Measurements from ENCODE around the gene APBB1IP.
"Not testable (repeated sequence)": the region's sequence is repeated elsewhere in the genome, so short reads cannot be mapped to it uniquely, and the experiment has no call there.

Gene APBB1IP

GRCh38 chr10:26441491-26442214, 3.5 kb downstream of the APBB1IP start:
- no peak for DNase-seq (ENCODE audit: low read depth, low spot score)

GRCh38 chr10:26445411-26446031, 7.4 kb downstream of the APBB1IP start:
- no peak for DNase-seq (ENCODE audit: low read depth, low spot score)

GRCh38 chr10:26446258-26446657, 8.1 kb downstream of the APBB1IP start:
- DNase-seq (ENCODE audit: low read depth, low spot score): no peak

- DNase-seq (ENCODE audit: low read depth, low spot score): no peak
Measured at GRCh38 chr10:26448292-26448691, 10.2 kb downstream of the APBB1IP start.

- DNase-seq (ENCODE audit: low read depth, low spot score): no peak
Measured at GRCh38 chr10:26448706-26449435, 10.7 kb downstream of the APBB1IP start.

GRCh38 chr10:26449726-26450125, 11.6 kb downstream of the APBB1IP start:
- no peak for DNase-seq (ENCODE audit: low read depth, low spot score)

GRCh38 chr10:26451903-26452302, 13.8 kb downstream of the APBB1IP start:
- DNase-seq (ENCODE audit: low read depth, low spot score): no peak

GRCh38 chr10:26453850-26454249, 15.7 kb downstream of the APBB1IP start:
- no peak for DNase-seq (ENCODE audit: low read depth, low spot score)

GRCh38 chr10:26454891-26455290, 16.8 kb downstream of the APBB1IP start:
- no peak for DNase-seq (ENCODE audit: low read depth, low spot score)

GRCh38 chr10:26455567-26456315, 17.6 kb downstream of the APBB1IP start:
- DNase-seq (ENCODE audit: low read depth, low spot score): no peak

GRCh38 chr10:26457088-26457487, 18.9 kb downstream of the APBB1IP start:
- no peak for DNase-seq (ENCODE audit: low read depth, low spot score)

GRCh38 chr10:26460736-26461135, 22.6 kb downstream of the APBB1IP start:
- DNase-seq (ENCODE audit: low read depth, low spot score): no peak

- no peak for DNase-seq (ENCODE audit: low read depth, low spot score)
Measured at GRCh38 chr10:26463986-26464385, 25.8 kb downstream of the APBB1IP start.

GRCh38 chr10:26464632-26465280, 26.6 kb downstream of the APBB1IP start:
- no peak for DNase-seq (ENCODE audit: low read depth, low spot score)

GRCh38 chr10:26466531-26466930, 28.4 kb downstream of the APBB1IP start:
- not testable (repeated sequence) for DNase-seq (ENCODE audit: low read depth, low spot score)

- no peak for DNase-seq (ENCODE audit: low read depth, low spot score)
Measured at GRCh38 chr10:26467639-26468038, 29.5 kb downstream of the APBB1IP start.

- DNase-seq (ENCODE audit: low read depth, low spot score): no peak
Measured at GRCh38 chr10:26468291-26468690, 30.1 kb downstream of the APBB1IP start.

GRCh38 chr10:26468700-26469099, 30.6 kb downstream of the APBB1IP start:
- DNase-seq (ENCODE audit: low read depth, low spot score): no peak

GRCh38 chr10:26472492-26472778, 34.3 kb downstream of the APBB1IP start:
- no peak for DNase-seq (ENCODE audit: low read depth, low spot score)

GRCh38 chr10:26474026-26474425, 35.9 kb downstream of the APBB1IP start:
- no peak for DNase-seq (ENCODE audit: low read depth, low spot score)

GRCh38 chr10:26474845-26475244, 36.7 kb downstream of the APBB1IP start:
- not testable (repeated sequence) for DNase-seq (ENCODE audit: low read depth, low spot score)

GRCh38 chr10:26475386-26475785, 37.2 kb downstream of the APBB1IP start:
- no peak for DNase-seq (ENCODE audit: low read depth, low spot score)

All from iPS DF 19.7 (cell line).